ENCODE measurements around the gene SBF2. TPM values are rescaled to one million over a fixed set of nuclear protein-coding genes. Genes with fewer than 3 reads are reported as not detected.
A peak's percentile ranks its signal among the peaks of the same experiment; 100 is the strongest.
"Not testable (repeated sequence)": the region's sequence is repeated elsewhere in the genome, so short reads cannot be mapped to it uniquely, and the experiment has no call there.

The SBF2 gene
- total RNA-seq, 1 donor from 2014 or later: 24.0 TPM

- FAIRE-seq (no peak), DNase-seq (ENCODE audit: low read depth) (no peak)
- Histone ChIP-seq H3K27me3 (ENCODE audit: control insufficient read depth, insufficient read depth, low read length) (no peaks in the 10 kb centered on the region), H3K36me3 (ENCODE audit: control insufficient read depth, insufficient read depth, low read length) (no peaks in the 10 kb centered on the region), H3K4me3 (ENCODE audit: low read depth, low read length) (no peak overlapping the region)
- TF ChIP-seq CTCF (IDR thresholded peaks at IDR 0.05; ENCODE audit: insufficient read depth, low read length, severe bottlenecking): no peak
Measured at GRCh38 chr11:10265936-10266335, 28.1 kb downstream of the SBF2 start.

DNA sequence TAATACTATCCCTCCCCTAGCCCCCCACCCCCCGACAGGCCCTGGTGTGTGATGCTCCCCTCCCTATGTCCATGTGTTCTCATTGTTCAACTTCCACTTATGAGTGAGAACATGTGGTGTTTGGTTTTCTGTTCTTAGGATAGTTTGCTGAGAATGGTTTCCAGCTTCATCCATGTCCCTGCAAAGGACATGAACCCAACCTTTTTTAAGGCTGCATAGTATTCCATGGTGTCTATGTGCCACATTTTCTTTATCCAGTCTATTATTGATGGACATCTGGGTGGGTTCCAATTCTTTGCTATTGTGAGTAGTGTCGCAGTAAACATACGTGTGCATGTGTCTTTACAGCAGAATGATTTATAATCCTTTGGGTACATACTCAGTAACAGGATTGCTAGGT, 29.3 kb downstream of the SBF2 start:
- DNase-seq (ENCODE audit: low read depth); H3K4me3 ChIP-seq (ENCODE audit: low read depth, low read length); H3K36me3 ChIP-seq (ENCODE audit: control insufficient read depth, insufficient read depth, low read length); H3K27me3 ChIP-seq (ENCODE audit: control insufficient read depth, insufficient read depth, low read length); FAIRE-seq: not testable (repeated sequence)

DNA sequence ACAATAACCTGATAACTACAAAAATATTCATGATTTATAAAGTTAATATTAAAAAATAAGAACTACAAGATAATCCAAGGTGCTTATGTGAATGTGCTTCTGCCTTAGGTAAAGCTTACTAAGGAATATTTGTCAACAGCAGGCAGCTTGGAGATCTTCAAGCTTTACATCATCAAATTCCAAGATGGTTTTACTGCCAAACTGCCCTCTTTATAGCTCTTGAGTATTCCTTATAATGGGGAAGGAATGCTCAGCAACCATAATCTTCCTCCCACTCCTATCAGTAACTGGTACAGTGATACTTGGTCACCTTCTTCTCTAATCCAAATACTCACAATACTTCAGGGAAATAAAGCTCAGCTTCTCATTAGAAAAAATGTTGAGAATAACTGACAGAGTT, 30.1 kb downstream of the SBF2 start:
- DNase-seq (ENCODE audit: low read depth) (peak; percentile 34), FAIRE-seq (no peak)
- Histone ChIP-seq H3K4me3 (ENCODE audit: low read depth, low read length) (no peak overlapping the region), H3K27me3 (ENCODE audit: control insufficient read depth, insufficient read depth, low read length) (no peaks in the 10 kb centered on the region), H3K36me3 (ENCODE audit: control insufficient read depth, insufficient read depth, low read length) (no peaks in the 10 kb centered on the region)
- no peak for TF ChIP-seq CTCF (IDR thresholded peaks at IDR 0.05; ENCODE audit: insufficient read depth, low read length, severe bottlenecking)

DNA sequence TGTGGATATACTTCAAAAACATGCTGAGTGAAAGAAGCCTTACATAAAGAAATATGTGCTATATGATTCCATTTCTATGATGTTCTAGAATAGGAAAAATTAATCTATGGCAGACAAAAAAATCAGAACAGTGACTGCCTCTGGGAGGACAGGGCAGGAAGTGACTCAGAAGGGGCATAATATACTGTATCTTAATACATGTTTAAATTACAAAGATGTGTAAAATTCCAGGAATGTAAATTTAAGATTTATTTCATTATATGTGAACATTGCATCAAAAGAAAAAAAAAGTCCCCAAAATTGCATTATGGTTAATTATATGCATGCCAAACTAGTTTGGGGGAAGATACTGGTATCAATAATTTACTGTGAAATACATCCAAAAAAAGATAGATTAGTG, 32.2 kb downstream of the SBF2 start:
- H3K36me3 ChIP-seq (ENCODE audit: control insufficient read depth, insufficient read depth, low read length): no peaks in the 10 kb centered on the region
- DNase-seq (ENCODE audit: low read depth): peak; percentile 31
- H3K4me3 ChIP-seq (ENCODE audit: low read depth, low read length): no peak overlapping the region
- H3K27me3 ChIP-seq (ENCODE audit: control insufficient read depth, insufficient read depth, low read length): no peaks in the 10 kb centered on the region
- TF ChIP-seq CTCF (IDR thresholded peaks at IDR 0.05; ENCODE audit: insufficient read depth, low read length, severe bottlenecking): no peak
- FAIRE-seq: no peak

- Histone ChIP-seq H3K36me3 (ENCODE audit: control insufficient read depth, insufficient read depth, low read length) (no peaks in the 10 kb centered on the region), H3K27me3 (ENCODE audit: control insufficient read depth, insufficient read depth, low read length) (no peaks in the 10 kb centered on the region), H3K4me3 (ENCODE audit: low read depth, low read length) (no peak overlapping the region)
- TF ChIP-seq CTCF (IDR thresholded peaks at IDR 0.05; ENCODE audit: insufficient read depth, low read length, severe bottlenecking): no peak
- no peak for FAIRE-seq
- no peak for DNase-seq (ENCODE audit: low read depth)
Measured at GRCh38 chr11:10257478-10257877, 36.5 kb downstream of the SBF2 start.

DNA sequence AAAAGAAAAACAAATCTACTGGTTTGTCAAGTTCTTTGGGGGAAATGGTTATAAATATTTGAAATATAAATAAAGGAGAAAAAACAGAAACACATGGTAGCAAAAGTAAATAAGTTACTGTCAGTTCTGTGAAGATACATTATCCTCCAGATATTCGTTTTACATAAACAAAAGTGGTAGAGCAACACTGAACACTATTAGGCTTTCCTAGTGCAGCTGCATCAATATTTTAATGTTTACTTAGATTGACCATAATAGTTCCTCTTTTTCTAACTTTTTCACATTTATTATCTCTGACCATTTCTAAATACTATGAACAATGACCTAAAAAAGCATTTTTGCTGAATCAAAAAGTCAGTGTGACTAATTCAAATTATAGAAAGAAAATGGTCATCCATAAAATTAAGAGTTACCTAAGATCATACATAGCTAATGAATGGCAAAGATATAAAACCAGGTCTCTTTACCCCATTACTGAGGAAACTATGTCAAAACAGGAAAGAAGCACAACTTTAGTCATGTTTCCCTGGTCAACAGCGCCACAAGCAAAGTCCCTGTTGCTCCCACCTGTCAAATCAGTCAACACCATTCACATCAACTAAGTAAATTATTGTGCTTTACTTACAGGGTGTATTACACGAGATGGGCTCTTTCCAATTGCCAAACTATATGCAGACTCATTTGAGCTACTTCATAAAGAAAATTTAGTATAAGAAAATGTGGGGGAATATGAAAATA, 38.5 kb downstream of the SBF2 start:
- no peaks in the 10 kb centered on the region for H3K36me3 ChIP-seq (ENCODE audit: control insufficient read depth, insufficient read depth, low read length)
- no peak for DNase-seq (ENCODE audit: low read depth)
- no peak for FAIRE-seq
- no peaks in the 10 kb centered on the region for H3K27me3 ChIP-seq (ENCODE audit: control insufficient read depth, insufficient read depth, low read length)
- no peak for TF ChIP-seq CTCF (IDR thresholded peaks at IDR 0.05; ENCODE audit: insufficient read depth, low read length, severe bottlenecking)
- H3K4me3 ChIP-seq (ENCODE audit: low read depth, low read length): no peak overlapping the region

GRCh38 chr11:10249448-10250131, 44.4 kb downstream of the SBF2 start:
- H3K36me3 ChIP-seq (ENCODE audit: control insufficient read depth, insufficient read depth, low read length); H3K27me3 ChIP-seq (ENCODE audit: control insufficient read depth, insufficient read depth, low read length); DNase-seq (ENCODE audit: low read depth); FAIRE-seq; H3K4me3 ChIP-seq (ENCODE audit: low read depth, low read length): not testable (repeated sequence)

Measured in bronchial epithelial cell (primary cell).